WTC11 (cell line): Measurements from ENCODE around the gene DRAXIN. TPM values are rescaled to one million over a fixed set of nuclear protein-coding genes. Genes with fewer than 3 reads are reported as not detected.

Source experiments
- ATAC-seq: fragments of 200-7000 bp; cut with Tn5 transposase; 2 replicates; pipeline ENCODE4 v1.10.0; 2021; ENCODE audit warnings: mild to moderate bottlenecking, moderate library complexity
- CTCF ChIA-PET: fragments of 300-600 bp; sonication (Branson Sonifier 250); formaldehyde crosslinking; loops from one replicate; lab custom pipeline; 2021; ENCODE audit warnings: antibody characterized with exemption; lab: Charles Lee
- POLR2A ChIA-PET: fragments of 350-600 bp; sonication (Branson Sonifier 250); formaldehyde crosslinking; loops from one replicate; lab custom pipeline; 2021; ENCODE audit warnings: antibody characterized with exemption; lab: Charles Lee
- DNase-seq: peaks from one replicate; pipeline ENCODE4 v3.0.0; 2021; ENCODE audit warnings: low spot score
- H3K27ac Mint-ChIP-seq: 2 replicates; pipeline ENCODE4 v1.8.0; 2021; ENCODE audit warnings: mixed read lengths
- H3K27me3 Mint-ChIP-seq: 2 replicates; pipeline ENCODE4 v1.8.0; 2021; ENCODE audit warnings: low read depth, mild to moderate bottlenecking, moderate library complexity, mixed read lengths
- H3K36me3 Mint-ChIP-seq: 2 replicates; pipeline ENCODE4 v1.8.0; 2021; ENCODE audit warnings: mixed read lengths
- H3K4me1 Mint-ChIP-seq: 2 replicates; pipeline ENCODE4 v1.8.0; 2022; ENCODE audit warnings: mixed read lengths
- H3K4me3 Mint-ChIP-seq: 2 replicates; pipeline ENCODE4 v1.8.0; 2021; ENCODE audit warnings: mild to moderate bottlenecking, moderate library complexity, mixed read lengths
- H3K9me3 Mint-ChIP-seq: 2 replicates; pipeline ENCODE4 v1.8.0; 2021; ENCODE audit warnings: mixed read lengths
- ATF1 ChIP-seq: sonication (generic); formaldehyde crosslinking; IDR thresholded peaks from 2 replicates; pipeline ENCODE4 v1.8.1; 2023; ENCODE audit warnings: mild to moderate bottlenecking, moderate library complexity, missing genetic modification reagents
- CBFB ChIP-seq: sonication (generic); formaldehyde crosslinking; IDR thresholded peaks from 2 replicates; pipeline ENCODE4 v1.8.1; 2022; ENCODE audit warnings: mild to moderate bottlenecking, low read depth, missing genetic modification reagents
- ETV6 ChIP-seq: sonication (generic); formaldehyde crosslinking; IDR thresholded peaks from 2 replicates; pipeline ENCODE4 v1.8.1; 2022; ENCODE audit warnings: mild to moderate bottlenecking, missing genetic modification reagents
- GABPB1 ChIP-seq: sonication (generic); formaldehyde crosslinking; IDR thresholded peaks from 2 replicates; pipeline ENCODE4 v1.8.1; 2023; ENCODE audit warnings: mild to moderate bottlenecking, missing genetic modification reagents
- GTF2I ChIP-seq: fragments of 250-450 bp; sonication (Bioruptor Pico); conservative IDR thresholded peaks from 2 replicates; pipeline ENCODE4 v1.4.0; 2021; ENCODE audit warnings: mild to moderate bottlenecking
- HMGA2 ChIP-seq: fragments of 250-450 bp; sonication (Bioruptor Pico); IDR thresholded peaks from 2 replicates; pipeline ENCODE4 v1.4.0; 2021; ENCODE audit warnings: mild to moderate bottlenecking, moderate library complexity
- HMGXB4 ChIP-seq: sonication (generic); formaldehyde crosslinking; IDR thresholded peaks from 2 replicates; pipeline ENCODE4 v1.8.1; 2023; ENCODE audit warnings: mild to moderate bottlenecking, moderate library complexity, missing genetic modification reagents
- JAZF1 ChIP-seq: fragments of 250-450 bp; sonication (Bioruptor Pico); IDR thresholded peaks from 2 replicates; pipeline ENCODE4 v1.9.0; 2021; ENCODE audit warnings: moderate library complexity, mild to moderate bottlenecking, inconsistent platforms
- NFE2L1 ChIP-seq: sonication (generic); formaldehyde crosslinking; IDR thresholded peaks from 2 replicates; pipeline ENCODE4 v1.8.1; 2023; ENCODE audit warnings: missing genetic modification reagents
- SOX15 ChIP-seq: fragments of 250-450 bp; sonication (Bioruptor Pico); IDR thresholded peaks from 2 replicates; pipeline ENCODE4 v1.9.0; 2021; ENCODE audit warnings: mild to moderate bottlenecking
- SP1 ChIP-seq: sonication (generic); formaldehyde crosslinking; conservative IDR thresholded peaks from 2 replicates; pipeline ENCODE4 v1.8.1; 2022; ENCODE audit warnings: missing genetic modification reagents
- TCF7 ChIP-seq: sonication (generic); formaldehyde crosslinking; IDR thresholded peaks from 2 replicates; pipeline ENCODE4 v1.8.0; 2022; ENCODE audit warnings: mild to moderate bottlenecking, low read depth, missing genetic modification reagents, moderate library complexity
- TP53 ChIP-seq: sonication (generic); formaldehyde crosslinking; IDR thresholded peaks from 2 replicates; pipeline ENCODE4 v1.8.1; 2023; ENCODE audit warnings: mild to moderate bottlenecking, missing genetic modification reagents
- ZBTB21 ChIP-seq: sonication (generic); formaldehyde crosslinking; IDR thresholded peaks from 2 replicates; pipeline ENCODE4 v1.8.1; 2023; ENCODE audit warnings: mild to moderate bottlenecking, missing genetic modification reagents, borderline replicate concordance
- ZNF396 ChIP-seq: fragments of 250-450 bp; sonication (Bioruptor Pico); IDR thresholded peaks from 2 replicates; pipeline ENCODE4 v1.8.0; 2021; ENCODE audit warnings: mild to moderate bottlenecking, moderate library complexity, borderline replicate concordance
- ZNF532 ChIP-seq: fragments of 250-450 bp; sonication (Bioruptor Pico); IDR thresholded peaks from 2 replicates; pipeline ENCODE4 v1.9.0; 2021; ENCODE audit warnings: mild to moderate bottlenecking, borderline replicate concordance
- total RNA-seq: library from RNA; stranded (reverse); gene quantifications from 3 replicates; pipeline ENCODE4 v1.2.3, GENCODE V29; 2021
- TF ChIP-seq, protein P1 (sequence below): sonication (generic); formaldehyde crosslinking; IDR thresholded peaks from 2 replicates; pipeline ENCODE4 v1.8.0; 2023; ENCODE audit warnings: mild to moderate bottlenecking, missing genetic modification reagents
- TF ChIP-seq, protein P2 (sequence below): fragments of 250-450 bp; sonication (Bioruptor Pico); IDR thresholded peaks from 2 replicates; pipeline ENCODE4 v1.9.0; 2021; ENCODE audit warnings: moderate library complexity, mild to moderate bottlenecking, inconsistent platforms, borderline replicate concordance
- TF ChIP-seq, protein P3 (sequence below): sonication (generic); formaldehyde crosslinking; IDR thresholded peaks from 2 replicates; pipeline ENCODE4 v1.8.1; 2023; ENCODE audit warnings: mild to moderate bottlenecking, missing genetic modification reagents
- TF ChIP-seq, protein P4 (sequence below): sonication (generic); formaldehyde crosslinking; IDR thresholded peaks from 2 replicates; pipeline ENCODE4 v1.8.0; 2022; ENCODE audit warnings: mild to moderate bottlenecking, missing genetic modification reagents
- TF ChIP-seq, protein P5 (sequence below): sonication (generic); formaldehyde crosslinking; IDR thresholded peaks from 2 replicates; pipeline ENCODE4 v1.8.0; 2022; ENCODE audit warnings: mild to moderate bottlenecking, missing genetic modification reagents
- TF ChIP-seq, protein P6 (sequence below): sonication (generic); formaldehyde crosslinking; IDR thresholded peaks from 2 replicates; pipeline ENCODE4 v1.8.1; 2022; ENCODE audit warnings: mild to moderate bottlenecking, missing genetic modification reagents, moderate library complexity, borderline replicate concordance

Gene DRAXIN
- total RNA-seq, 1 experiment from 2014 or later: 12.0 TPM

DNA sequence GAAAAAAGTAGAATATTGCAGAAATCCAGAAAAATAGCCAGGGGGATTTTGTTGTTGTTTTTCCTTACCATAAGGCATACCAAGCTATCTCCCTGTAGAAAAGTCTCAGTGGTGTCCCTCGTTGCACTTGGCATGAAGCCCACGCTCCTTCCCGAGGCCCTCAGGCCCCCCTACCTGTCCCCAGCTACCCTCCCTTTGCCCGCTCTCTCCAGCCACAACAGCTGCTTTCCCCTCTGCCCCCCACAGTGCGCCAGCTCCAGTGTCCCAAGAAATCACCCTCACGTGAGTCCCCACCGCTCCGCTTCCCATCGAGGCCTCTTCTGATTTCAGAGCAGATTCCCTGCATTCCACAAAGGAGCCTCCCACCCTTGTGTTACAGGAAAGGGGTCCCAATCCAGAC, 52.8 kb downstream of the DRAXIN start (continued):
- TF ChIP-seq HMGXB4: no peak
- no peak for TF ChIP-seq CBFB (CRISPR knock-in tag)
- TF ChIP-seq ZNF532 (CRISPR knock-in tag): no peak

GRCh38 chr1:11746092-11746491, 54.6 kb downstream of the DRAXIN start:
- POLR2A ChIA-PET: no interaction called here
- Mint-ChIP-seq H3K27ac (no peak overlapping the region), H3K4me1 (peaks cover 8% of the 10 kb centered on the region; the same call in 1 of the 2 replicates), H3K9me3 (no peaks in the 10 kb centered on the region), H3K4me3 (no peak overlapping the region), H3K27me3 (no peaks in the 10 kb centered on the region), H3K36me3 (peaks cover 24% of the 10 kb centered on the region)
- DNase-seq: no peak
- CTCF ChIA-PET: interaction anchor here (1.2 kb wide), 1 partner anchor 27 kb away, joined by 3 read pairs; no protein-coding TSS in a partner anchor
- ATAC-seq: no peak
- TF ChIP-seq, protein P1, sequence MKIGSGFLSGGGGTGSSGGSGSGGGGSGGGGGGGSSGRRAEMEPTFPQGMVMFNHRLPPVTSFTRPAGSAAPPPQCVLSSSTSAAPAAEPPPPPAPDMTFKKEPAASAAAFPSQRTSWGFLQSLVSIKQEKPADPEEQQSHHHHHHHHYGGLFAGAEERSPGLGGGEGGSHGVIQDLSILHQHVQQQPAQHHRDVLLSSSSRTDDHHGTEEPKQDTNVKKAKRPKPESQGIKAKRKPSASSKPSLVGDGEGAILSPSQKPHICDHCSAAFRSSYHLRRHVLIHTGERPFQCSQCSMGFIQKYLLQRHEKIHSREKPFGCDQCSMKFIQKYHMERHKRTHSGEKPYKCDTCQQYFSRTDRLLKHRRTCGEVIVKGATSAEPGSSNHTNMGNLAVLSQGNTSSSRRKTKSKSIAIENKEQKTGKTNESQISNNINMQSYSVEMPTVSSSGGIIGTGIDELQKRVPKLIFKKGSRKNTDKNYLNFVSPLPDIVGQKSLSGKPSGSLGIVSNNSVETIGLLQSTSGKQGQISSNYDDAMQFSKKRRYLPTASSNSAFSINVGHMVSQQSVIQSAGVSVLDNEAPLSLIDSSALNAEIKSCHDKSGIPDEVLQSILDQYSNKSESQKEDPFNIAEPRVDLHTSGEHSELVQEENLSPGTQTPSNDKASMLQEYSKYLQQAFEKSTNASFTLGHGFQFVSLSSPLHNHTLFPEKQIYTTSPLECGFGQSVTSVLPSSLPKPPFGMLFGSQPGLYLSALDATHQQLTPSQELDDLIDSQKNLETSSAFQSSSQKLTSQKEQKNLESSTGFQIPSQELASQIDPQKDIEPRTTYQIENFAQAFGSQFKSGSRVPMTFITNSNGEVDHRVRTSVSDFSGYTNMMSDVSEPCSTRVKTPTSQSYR: no peak
- TF ChIP-seq, protein P2, sequence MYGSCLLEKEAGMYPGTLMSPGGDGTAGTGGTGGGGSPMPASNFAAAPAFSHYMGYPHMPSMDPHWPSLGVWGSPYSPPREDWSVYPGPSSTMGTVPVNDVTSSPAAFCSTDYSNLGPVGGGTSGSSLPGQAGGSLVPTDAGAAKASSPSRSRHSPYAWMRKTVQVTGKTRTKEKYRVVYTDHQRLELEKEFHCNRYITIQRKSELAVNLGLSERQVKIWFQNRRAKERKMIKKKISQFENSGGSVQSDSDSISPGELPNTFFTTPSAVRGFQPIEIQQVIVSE (CRISPR knock-in tag): no peak
- no peak for TF ChIP-seq GABPB1 (CRISPR knock-in tag)
- no peak for TF ChIP-seq ZNF396 (CRISPR knock-in tag)
- TF ChIP-seq GTF2I (CRISPR knock-in tag): no peak
- no peak for TF ChIP-seq NFE2L1 (CRISPR knock-in tag)
- TF ChIP-seq ATF1: no peak
- TF ChIP-seq TP53: no peak
- TF ChIP-seq JAZF1 (CRISPR knock-in tag): no peak
- no peak for TF ChIP-seq ETV6 (CRISPR knock-in tag)
- no peak for TF ChIP-seq HMGA2 (CRISPR knock-in tag)
- TF ChIP-seq, protein P3, sequence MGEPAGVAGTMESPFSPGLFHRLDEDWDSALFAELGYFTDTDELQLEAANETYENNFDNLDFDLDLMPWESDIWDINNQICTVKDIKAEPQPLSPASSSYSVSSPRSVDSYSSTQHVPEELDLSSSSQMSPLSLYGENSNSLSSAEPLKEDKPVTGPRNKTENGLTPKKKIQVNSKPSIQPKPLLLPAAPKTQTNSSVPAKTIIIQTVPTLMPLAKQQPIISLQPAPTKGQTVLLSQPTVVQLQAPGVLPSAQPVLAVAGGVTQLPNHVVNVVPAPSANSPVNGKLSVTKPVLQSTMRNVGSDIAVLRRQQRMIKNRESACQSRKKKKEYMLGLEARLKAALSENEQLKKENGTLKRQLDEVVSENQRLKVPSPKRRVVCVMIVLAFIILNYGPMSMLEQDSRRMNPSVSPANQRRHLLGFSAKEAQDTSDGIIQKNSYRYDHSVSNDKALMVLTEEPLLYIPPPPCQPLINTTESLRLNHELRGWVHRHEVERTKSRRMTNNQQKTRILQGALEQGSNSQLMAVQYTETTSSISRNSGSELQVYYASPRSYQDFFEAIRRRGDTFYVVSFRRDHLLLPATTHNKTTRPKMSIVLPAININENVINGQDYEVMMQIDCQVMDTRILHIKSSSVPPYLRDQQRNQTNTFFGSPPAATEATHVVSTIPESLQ: no peak
- TF ChIP-seq, protein P4, sequence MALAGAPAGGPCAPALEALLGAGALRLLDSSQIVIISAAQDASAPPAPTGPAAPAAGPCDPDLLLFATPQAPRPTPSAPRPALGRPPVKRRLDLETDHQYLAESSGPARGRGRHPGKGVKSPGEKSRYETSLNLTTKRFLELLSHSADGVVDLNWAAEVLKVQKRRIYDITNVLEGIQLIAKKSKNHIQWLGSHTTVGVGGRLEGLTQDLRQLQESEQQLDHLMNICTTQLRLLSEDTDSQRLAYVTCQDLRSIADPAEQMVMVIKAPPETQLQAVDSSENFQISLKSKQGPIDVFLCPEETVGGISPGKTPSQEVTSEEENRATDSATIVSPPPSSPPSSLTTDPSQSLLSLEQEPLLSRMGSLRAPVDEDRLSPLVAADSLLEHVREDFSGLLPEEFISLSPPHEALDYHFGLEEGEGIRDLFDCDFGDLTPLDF: no peak
- TF ChIP-seq ZBTB21 (CRISPR knock-in tag): no peak
- TF ChIP-seq SP1 (CRISPR knock-in tag): no peak
- TF ChIP-seq, protein P5, sequence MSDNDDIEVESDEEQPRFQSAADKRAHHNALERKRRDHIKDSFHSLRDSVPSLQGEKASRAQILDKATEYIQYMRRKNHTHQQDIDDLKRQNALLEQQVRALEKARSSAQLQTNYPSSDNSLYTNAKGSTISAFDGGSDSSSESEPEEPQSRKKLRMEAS (CRISPR knock-in tag): no peak
- no peak for TF ChIP-seq TCF7
- TF ChIP-seq SOX15 (CRISPR knock-in tag): no peak
- TF ChIP-seq, protein P6, sequence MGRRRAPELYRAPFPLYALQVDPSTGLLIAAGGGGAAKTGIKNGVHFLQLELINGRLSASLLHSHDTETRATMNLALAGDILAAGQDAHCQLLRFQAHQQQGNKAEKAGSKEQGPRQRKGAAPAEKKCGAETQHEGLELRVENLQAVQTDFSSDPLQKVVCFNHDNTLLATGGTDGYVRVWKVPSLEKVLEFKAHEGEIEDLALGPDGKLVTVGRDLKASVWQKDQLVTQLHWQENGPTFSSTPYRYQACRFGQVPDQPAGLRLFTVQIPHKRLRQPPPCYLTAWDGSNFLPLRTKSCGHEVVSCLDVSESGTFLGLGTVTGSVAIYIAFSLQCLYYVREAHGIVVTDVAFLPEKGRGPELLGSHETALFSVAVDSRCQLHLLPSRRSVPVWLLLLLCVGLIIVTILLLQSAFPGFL (CRISPR knock-in tag): no peak
